Right renal pelvis (tissue), 4 donors: ENCODE measurements around the gene MRPS26. TPM values are rescaled to one million over a fixed set of nuclear protein-coding genes. Genes with fewer than 3 reads are reported as not detected.
"Not testable (repeated sequence)": the region's sequence is repeated elsewhere in the genome, so short reads cannot be mapped to it uniquely, and the experiment has no call there.

ENCODE experiments used
- DNase-seq, 4 donors: peaks; one replicate each; pipeline ENCODE4 v3.0.0-alpha.2; 2013; ENCODE audit warnings: low read depth in 4 of 4, low spot score in 3 of 4, missing footprints in 1 of 4
- polyA plus RNA-seq, 4 donors: library from polyadenylated mRNA; unstranded; fragments of 120-200 nt; gene quantifications; one replicate each; pipeline ENCODE4 v1.2.1, GENCODE V29; 2013; ENCODE audit not compliant: insufficient read length in 4 of 4

Gene MRPS26
- polyA plus RNA-seq, 4 donors: 48.2 to 80.8 (median 54.5) TPM

DNA sequence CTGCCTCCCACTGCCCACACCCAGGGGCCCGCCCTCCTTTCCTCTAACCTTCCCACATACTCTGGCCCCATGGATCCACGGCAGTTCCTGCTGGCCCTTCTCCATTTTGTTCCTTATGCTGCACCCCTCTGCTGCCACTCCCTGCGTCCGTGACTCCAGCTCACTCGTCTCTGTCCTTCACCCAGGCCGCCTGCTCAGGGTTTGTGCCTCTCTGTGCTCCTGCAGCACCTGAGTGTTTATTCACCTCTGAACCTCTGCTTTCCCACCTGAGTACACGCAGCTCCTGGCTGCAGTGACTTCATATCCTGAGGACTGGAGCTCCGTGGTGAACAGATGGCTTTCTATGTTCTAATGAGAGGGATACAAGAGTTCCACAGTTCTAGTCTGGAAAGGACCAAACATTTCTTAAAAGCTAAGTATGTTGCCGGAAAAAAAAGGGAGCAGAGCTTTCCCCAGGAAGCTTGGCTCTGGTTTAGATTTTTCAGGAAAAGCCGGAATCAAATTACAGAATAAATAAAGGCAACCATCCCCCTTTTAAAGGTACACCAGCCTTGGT, 3.9 kb upstream of the MRPS26 start:
- peak in 1 of 4 donors; percentile 30 for DNase-seq

DNA sequence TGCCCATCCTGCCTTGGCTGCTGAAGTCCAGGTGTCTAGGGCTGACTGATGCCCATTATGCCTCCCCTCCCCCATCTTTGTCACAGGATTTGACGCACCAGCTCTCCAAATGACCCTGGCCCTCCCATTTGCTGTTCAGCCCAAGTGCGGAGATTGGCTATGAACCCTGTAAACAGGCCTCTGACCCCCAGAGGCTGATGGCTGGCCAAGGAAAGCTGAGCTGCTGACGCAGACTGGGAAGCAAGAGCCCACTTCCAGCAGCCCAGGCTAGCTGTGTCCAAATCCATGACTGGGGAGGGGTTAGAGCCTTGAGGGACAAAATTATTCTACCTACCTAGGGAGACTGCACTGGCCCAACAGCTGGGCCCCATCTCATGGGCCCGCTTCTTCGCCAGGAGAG, 3.2 kb upstream of the MRPS26 start:
- peak in 1 of 4 donors; percentile 13 for DNase-seq

DNA sequence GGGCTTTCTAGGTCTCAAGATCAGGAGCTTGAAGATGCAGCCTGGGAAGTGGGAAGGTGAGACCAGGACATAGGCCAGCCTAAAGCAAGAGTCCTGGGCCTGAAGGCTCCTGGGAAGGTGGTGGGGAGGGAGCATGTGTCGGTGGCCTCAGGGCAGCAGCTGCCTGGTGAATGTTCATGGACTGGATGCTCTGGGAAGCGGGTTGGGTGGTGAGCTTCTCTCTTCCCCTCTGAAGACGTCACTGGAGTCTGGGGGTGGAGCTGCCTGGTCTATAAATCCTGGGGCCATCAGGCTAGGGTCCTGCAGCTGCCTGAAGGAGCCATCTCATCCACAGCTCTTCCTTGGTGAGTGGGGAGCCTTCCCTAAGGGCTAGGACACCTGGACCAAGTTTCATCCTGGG, 2.5 kb upstream of the MRPS26 start, which contains the start of gene GNRH2:
GNRH2 (plus strand) TSS at position 301 of the 400 bp plus-strand sequence. CDS start 793 bp downstream, outside the sequence.
- DNase-seq: no peak

GRCh38 chr20:3044336-3044965, 1.4 kb upstream of the MRPS26 start:
- DNase-seq: no peak

DNA sequence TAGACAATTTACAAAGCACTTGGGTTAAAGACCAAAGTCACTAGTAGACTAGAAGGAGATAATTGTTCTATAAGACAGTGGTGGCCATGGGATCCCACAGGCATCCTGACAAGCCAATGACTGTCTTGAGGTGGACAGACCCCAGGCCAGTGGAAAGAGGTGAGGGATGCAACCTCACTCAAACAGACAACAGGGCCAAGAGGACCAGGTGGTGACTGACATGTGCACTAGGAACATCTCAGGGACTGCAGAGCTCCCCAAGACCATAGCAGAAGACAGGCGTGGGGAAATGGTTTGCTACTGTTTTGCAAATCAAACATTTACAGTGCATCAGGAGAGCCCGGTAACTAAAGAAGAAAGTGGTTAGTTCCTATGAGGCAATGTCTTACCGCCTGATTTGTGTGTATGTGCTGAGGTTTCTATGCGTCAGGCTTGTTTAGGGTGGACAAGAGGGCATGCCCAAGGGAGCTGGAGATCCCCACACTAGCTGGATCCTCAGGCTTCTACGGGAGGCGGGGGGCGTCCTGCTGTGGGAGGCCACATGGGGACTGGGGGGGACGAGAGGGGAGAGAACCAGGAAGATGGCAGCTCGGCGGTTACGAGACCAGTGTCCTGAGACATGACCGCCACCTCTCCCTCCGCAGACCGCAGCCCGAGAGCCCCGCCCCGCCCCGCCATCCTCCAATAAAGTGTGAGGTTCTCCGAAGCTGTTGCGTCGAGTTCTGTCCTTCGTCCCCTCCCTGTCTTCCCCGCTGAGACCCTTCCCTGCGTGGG, 623 bp upstream of the MRPS26 start:
- no peak for DNase-seq

GRCh38 chr20:3046677-3047462, 1.0 kb downstream of the MRPS26 start:
- DNase-seq: no peak

- no peak for DNase-seq
Measured at GRCh38 chr20:3047486-3048419, 1.9 kb downstream of the MRPS26 start.

GRCh38 chr20:3051385-3052019, 5.7 kb downstream of the MRPS26 start:
- no peak for DNase-seq

DNA sequence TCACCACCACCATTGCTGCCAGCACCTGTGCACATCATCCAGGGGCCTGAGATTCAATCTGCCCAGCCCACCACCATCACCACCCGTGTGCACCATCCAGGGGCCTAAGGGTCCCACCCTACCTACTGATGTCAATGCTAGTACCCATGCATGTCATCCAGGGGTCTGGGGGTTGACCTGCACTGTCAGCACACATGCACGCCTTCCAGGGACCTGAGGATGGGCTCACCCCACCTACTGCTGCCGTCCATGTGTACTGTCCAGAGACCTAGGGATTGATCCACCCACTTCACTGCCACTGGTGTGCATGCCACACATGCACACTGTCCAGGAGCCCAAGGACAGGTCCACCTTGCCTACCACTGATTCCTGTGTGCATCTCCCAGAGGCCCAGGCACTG, 13.6 kb downstream of the MRPS26 start:
- no peak for DNase-seq

DNA sequence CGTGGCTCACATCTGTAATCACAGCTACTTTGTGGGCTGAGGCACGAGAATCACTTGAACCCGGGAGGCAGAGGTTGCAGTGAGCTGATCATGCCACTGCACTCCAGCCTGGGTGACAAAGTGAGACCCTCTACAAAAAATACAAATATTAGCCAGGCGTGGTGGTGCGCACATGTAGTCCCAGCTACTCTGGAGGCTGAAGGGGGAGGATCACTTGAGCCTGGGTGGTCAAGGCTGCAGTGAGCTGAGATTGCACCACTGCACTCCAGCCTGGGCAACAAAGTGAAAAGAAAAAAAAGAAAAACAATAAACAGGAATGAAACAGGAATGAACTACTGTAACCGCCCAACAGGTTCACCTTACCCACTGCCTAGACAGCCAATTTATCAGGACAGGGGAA, 18.3 kb downstream of the MRPS26 start:
- not testable (repeated sequence) for DNase-seq

DNA sequence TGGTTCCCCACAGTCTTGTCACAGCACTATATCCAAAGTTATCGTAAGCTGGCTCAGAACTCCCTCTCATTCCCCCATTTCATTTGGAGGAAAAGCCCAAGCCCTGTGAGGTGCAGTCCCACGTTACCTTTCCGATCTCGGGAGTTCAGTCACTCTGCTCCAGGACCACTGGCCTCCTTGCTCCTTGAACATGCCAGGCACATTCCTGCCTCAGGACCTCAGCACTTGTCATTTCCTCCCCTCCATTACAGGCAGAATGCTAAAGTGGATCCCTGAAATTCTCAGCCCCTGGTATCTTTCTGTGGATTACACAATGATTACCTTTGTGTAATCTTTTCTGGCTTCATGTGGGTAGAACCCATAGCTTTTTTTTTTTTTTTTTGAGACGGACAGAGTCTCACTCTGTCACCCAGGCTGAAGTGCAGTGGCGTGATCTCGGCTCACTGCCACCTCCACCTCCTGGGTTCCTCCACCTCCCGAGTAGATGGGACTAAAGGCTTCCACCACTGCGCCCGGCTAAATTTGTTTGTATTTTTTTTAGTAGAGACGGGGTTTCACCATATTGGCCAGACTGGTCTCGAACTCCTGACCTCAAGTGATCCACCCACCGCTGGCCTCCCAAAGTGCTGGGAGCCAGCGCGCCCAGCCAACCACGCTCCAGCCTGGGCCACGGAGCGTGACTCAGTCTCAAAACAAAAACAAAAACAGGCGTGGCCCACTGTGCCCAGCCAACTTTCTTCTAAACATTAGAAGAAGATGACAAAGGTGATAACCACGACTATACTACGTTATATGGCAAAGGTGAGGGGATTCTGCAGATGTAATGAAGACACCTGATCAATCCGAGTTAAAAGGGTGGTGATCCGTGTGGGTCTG, 21.5 kb downstream of the MRPS26 start:
- DNase-seq: no peak

- no peak for DNase-seq
Measured at GRCh38 chr20:3068075-3068474, 22.2 kb downstream of the MRPS26 start.

DNA sequence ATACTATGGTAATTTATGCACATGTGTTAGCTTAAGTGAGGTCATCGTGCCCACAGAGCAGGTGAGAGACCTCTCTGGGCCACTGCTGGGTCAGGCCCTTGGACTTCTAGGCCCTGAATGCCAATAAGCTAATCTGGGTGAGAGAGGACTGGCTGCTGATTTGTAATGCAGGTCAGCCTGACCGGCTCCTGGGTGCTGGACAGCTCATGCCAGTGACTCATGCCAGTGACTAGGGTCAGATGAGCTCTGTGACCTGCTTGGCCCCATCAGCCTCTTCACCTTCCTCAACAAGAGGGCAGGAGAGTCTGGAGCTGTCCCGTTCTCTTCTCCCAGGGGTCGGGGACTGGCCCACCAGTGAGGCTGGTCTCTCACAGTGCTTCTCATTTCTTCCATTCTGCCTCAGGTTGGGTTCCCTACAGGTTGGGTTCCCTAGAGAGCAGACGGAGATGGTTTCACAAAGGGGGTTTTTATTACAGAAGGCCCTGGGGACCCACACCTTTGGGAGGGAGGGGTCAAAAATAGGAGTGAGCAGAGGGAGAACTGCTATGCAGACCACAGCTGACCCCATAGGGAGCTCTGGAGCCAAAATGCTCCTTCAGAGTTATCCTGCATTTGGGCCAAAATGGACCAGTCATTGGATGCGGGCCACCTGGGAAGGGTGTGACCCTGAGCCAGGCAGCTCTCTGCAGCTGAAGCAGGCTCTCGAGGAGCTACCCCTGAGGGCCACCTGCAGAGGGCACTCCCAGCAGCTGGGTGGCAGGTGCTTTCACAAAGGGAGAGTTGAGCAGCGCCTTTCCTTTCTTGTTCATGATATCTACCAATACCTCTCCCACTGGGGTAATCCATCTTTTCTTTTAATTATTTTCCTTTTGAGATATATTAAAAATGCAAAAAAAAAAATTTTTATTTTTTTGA, 23.4 kb downstream of the MRPS26 start:
- DNase-seq: no peak

DNA sequence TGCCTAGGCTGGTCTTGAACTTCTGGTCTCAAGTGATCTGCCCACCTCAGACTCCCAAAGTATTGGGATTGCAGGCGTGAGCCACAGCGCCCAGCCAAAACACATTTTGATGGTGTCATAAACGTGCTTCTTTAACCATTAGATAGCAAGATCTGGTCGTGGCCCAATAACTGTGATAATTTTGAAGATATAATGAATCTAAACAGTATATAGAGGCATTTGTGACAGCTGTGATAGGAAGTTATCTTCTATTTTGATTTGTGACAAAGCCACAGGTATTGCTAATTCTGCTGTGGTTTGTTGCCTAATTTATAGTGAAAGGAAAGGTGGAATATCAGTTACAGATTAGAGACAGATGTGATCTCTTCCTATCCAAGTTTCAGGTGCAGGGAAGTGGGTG, 24.9 kb downstream of the MRPS26 start:
- no peak for DNase-seq

GRCh38 chr20:3071266-3071609, 25.4 kb downstream of the MRPS26 start:
- DNase-seq: no peak

GRCh38 chr20:3071610-3072529, 26.0 kb downstream of the MRPS26 start, which contains the start of gene OXT:
Gene OXT (plus strand): TSS chr20:3071620. CDS start chr20:3071656, 36 bp downstream.
- no peak for DNase-seq
